Left forelimb (tissue), 1 donor: Measurements from ENCODE around the gene DNHD1.

Experiments used
- DNase-seq: peaks from one replicate; pipeline ENCODE4 v3.0.0-alpha.2; 2018; ENCODE audit warnings: low spot score

The DNHD1 gene

GRCh38 chr11:6563121-6563619, 66.1 kb downstream of the DNHD1 start:
- DNase-seq = no peak

GRCh38 chr11:6563667-6564066, 66.6 kb downstream of the DNHD1 start:
- DNase-seq = no peak

DNA sequence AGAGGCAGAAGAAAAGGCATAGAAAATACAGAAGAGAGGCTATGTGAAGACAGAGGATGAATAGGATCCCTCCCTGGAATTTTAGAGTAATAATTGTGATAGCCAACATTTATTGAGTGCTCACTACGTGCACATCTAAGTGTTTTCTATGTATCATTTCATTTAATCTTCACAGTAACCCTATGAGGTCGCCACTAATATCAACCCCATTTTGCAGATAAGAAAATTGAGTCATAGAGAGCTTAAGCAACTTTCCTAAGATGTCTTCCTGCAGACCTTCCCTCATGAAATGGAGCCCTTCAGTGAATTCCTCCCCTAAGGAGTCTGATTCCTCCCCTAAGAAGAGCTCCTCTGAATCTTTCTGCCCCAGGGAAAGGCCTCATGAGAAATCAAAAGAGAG, 68.2 kb downstream of the DNHD1 start:
- DNase-seq = no peak

DNA sequence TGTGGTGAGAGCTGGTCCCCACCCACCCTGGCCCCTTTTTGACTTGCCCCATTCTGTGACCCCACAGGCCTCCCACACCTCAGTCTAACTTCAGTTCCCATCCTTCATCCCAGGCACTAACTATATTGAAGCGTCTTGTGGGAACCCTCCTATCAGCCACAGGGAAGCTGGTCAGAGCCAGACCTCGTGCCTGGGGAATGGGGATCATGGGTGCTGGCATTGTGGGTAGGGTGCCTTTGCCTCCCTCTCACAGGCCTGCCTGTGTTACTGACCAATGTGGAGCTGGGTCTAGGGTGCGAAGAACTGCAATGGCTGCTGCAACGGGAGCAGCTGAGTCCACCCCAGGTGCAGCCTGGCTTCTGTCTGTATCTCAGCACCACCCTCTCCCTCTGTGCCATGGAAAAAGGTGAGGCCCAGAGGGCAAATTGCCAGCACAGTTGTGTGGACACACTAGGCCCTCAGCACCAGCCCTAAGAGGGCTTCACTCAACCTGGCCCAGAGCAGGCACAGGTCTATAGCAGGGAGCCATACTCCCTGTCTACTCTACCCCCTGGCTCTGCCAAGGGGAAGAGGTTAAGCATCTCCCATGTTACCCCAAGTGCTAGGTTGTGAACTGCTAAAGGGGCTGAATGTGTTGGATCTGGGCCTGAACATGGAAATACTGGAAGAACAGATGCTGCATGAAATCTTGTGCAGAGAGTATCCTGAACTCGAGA, 69.1 kb downstream of the DNHD1 start:
- no peak for DNase-seq

- peak; percentile 54 for DNase-seq
Observed at GRCh38 chr11:6566704-6567370, 69.8 kb downstream of the DNHD1 start.

DNA sequence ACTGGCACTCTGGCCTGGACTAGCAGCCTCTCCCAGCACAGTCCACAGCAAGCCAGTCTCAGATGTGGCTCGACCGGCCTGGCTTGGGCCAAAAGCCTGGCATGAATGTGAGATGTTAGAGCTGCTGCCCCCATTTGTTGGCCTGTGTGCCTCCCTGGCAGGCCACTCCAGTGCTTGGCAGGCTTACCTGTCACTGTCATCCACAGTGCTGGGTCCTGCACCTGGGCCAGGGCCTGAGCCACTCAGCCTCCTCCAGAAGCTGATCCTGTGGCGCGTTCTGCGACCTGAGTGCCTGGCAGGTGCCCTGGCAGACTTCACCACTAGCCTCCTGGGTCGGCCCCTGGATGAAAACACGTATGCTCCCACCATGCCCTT, 70.3 kb downstream of the DNHD1 start:
- peak; percentile 41 for DNase-seq

DNA sequence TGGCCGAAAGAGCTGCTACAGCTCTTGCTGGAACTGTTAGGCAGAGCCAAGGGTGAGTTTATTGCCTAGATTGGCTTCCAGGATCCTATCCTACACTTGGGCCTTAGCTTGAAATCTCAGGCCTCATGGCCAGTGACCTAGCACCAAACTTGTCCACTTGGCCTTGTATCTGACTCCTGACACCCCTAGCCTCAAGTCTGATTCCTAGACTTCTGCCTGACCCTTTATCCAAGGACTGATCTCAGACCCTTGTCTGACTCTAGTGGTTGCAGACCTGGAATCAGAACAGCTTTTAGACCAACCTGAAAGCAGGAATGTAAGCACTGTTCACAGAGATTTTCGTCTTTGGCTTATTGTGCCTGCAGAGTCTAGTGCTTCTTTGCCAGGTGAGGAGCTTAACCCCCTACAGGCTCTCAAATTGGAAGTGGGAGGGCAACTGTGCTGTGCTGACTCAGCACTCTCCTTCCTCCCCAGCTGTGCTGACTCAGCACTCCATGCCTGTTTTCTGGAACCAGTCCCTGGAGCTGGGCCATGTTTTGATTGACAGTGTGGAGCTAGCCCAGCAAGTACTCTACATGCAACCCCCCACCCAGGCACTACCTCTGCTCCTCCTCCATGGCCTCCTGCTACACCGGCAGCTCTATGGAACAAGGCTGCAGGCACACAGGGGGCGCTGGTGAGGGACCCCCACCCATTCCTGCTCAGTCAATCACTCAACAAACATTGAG, 71.3 kb downstream of the DNHD1 start:
- DNase-seq = no peak

DNA sequence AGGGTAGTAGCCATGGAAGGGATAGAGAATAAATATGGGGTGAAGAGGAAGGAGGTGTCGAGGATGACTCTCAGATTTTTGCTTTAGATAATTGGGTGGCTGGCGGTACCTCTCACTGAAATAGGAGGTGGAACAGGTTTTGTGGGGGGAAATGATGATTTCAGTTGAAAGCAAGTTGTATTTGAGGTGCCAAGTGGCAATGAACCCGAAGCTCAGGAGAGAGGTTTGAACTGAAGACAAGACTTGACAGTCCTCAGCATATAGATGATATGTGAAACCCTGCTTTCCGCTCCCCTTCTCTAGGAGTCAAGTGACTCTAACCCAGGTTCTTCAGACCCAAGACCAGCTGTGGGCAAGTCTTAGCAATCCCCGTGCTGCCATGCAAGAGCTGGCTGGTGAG, 72.6 kb downstream of the DNHD1 start:
- DNase-seq = no peak

- peak; percentile 58 for DNase-seq
Observed at GRCh38 chr11:6570691-6571427, 73.8 kb downstream of the DNHD1 start.

DNA sequence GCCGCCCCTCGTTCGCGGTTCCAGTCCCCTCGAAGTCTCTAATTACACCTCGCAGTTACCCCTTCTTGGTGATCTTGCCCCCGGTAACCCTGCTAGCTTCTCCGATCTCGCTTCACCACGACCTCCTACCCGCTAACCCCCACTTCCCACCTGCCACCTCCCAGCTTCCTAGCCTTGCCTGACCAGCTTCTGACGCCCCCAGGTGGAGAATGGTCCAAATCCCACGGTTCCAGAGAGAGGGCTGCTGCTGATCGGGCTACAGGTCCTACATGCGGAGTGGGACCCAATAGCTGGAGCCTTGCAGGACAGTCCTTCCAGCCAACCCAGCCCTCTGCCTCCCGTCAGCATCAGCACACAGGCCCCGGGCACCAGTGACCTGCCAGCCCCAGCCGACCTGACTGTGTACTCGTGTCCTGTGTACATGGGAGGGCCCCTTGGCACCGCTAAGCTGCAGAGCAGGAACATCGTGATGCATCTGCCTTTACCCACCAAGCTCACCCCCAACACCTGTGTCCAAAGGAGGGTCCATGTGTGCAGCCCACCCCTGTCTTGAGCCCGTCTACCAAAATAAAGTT, 74.4 kb downstream of the DNHD1 start:
- DNase-seq = no peak

DNA sequence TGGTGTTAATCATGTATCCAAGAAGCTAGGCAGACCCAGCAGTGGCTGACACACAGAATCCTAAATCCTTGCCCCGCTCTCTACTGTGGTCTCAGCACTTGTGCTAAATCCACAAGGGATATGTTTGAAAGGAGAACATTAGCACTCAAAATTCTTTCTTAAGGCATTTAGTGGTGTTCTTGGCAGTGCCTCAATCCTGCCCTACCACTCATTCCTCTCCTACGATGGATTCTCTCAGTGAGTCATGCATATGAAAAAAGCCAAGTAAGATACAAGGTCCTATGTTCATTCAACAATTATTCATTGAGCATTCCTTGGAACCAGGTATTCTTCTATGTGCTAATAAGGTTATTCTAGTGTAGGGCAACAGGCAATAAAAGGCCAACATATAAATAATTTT, 75.1 kb downstream of the DNHD1 start:
- no peak for DNase-seq

DNA sequence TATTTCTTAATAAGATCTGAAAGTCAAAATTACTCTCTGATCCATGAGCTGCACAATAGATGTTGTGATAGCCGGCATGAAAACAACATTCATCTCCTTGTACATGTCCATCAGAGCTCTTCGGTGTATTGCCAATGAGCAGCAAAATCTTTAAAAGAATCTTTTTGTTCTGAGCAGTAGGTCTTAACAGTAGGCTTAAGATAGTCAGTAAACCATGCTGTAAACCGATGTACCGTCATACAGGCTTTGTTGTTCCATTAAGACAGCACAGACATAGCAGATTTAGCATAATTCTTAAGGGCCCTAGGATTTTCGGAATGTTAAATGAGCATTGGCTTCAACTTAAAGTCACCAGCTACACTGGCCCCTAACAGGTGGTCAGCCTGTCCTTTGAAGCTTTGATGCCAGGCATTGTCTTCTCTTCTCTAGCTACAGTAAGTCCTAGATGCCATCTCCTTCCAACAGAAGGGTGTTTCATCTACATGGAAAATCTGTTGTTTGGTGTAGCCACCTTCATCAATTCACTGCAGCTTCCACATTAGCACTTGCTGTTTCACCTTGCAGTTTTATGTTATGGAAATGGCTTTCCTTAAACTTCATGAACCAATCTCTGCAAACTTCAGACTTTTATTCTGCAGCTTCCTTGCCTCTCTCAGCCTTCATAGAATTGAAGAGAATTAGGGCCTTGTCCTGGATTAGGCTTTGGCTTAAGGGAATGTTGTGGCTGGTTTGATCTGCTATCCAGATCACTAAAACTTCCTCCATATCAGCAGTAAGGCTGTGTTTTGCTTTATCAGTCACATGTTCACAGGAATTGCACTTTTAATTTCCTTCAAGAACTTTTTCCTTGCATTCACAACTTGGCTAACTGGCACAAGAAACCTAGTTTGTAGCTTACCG, 78.0 kb downstream of the DNHD1 start:
- DNase-seq = no peak

DNA sequence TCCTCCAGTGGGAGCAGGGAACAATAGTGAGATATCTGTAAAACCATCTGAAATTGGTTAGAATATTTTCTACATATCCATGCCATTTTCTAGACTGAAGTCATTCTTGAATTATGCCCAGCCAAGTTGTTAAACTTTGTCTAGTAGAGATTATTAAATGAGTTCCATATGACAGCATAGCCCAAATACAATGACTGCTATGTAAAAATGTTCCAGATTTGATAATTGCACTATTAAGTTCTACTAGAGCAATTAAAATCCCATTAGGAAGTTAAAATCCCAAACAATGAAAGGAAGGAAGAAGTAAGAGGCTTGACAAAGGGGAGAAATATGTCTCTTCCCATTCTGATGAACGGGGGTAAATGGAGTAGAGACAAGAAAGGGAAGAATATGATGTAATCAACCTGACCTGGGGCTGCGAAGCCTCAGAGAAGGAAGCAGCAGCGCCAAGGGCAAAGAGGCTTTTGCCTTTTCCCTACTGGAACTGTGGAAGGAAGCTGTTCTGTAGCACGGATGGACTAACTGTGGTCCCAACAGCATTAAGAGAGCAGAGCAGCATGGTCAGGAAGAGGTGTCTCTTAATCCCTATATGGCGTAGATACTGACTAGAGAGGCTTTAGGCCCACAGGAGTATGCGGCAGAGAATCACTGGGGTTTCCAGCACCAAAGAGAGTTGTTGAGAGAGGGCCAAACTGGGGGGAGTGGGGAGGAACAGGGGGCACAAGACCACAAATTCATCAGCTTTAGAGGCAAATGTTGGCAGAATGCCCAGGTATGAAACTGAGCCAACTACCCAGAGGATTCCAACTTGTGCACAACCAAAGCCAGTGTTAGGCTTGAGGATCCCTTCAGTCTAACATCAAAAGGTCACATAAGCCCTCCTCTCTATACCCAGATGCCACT, 79.6 kb downstream of the DNHD1 start:
- peak; percentile 64 for DNase-seq

DNA sequence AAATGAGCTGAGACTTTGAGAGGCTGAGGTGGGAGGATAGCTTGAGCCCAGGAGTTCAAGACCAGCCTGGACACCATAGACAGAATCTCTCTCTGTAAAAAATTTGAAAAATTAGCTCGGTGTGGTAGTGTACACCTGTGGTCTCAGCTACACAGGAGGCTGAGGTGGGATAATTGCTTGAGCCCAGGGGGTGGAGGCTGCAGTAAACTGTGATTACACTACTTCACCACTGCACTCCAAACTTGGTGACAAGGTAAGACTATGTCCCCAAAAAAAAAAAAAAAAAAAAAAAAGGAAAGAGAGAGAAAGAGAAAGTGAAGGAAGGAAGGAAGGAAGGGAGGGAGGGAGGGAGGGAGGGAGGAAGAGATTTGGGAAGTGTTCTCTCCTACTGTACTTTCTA, 81.1 kb downstream of the DNHD1 start:
- DNase-seq = no peak

DNA sequence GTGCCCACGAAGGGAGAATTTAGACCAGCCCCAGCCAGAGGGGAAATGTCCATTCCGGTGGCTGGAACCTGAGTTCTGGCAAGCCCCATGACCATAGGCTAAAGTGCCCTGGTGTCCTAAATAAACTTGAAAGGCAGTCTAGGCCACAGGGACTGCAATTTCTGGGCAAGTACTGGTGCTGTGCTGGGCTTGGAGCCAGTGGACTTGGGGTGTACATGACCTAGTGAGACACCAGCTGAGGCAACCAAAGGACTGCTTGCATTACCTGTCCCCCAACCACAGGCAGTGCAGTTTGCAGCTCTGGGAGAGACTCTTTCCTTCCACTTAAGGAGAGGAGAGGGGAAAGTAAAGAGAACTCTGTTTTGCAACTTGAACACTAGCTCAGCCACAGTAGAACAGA, 82.6 kb downstream of the DNHD1 start:
- no peak for DNase-seq

GRCh38 chr11:6583584-6583983, 86.5 kb downstream of the DNHD1 start:
- no peak for DNase-seq

GRCh38 chr11:6584528-6584927, 87.4 kb downstream of the DNHD1 start:
- no peak for DNase-seq

GRCh38 chr11:6586434-6587359, 89.6 kb downstream of the DNHD1 start:
- peak; percentile 52 for DNase-seq
